IPS-11a (cell line): Measurements from ENCODE around the gene XYLT1.
"Not testable (repeated sequence)": the region's sequence is repeated elsewhere in the genome, so short reads cannot be mapped to it uniquely, and the experiment has no call there.

Experiments
- H3K4me3 ChIP-seq: one replicate; pipeline ENCODE4 v1.5.1; 2013; ENCODE audit warnings: low read depth, low read length, control low read depth

XYLT1 gene

DNA sequence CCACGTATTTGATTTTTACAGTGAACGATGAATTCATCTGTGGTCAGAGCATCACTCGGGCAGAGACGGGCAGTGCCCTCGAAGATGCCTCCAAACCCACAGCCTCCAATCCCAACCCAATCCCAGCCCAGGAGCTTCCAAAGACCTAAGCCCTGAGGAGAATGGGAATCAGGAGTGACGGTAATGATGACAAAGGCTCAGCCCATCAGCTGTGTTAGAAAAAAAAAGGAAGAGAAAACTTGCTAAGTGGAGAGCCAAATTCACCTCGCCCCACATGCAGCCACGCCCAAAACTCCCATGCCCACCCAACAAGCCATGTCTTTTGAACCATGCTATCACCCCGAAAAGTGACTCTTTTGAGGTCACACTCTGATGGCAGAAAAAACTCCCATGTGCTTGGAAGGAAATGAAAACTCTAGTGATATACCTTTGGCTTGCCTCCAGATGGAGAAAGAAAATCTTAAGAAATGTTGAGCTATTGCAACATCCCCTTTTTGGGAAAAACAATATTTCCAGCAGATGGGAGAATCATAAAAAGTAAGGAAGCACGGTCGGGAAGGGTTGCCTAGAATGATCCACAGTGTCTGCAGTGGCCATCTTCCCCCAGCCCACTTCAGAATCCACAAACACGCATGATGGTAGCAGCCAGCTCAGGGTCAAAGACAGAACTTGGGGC is 37.7 kb downstream of the XYLT1 start:
- no peak overlapping the region for H3K4me3 ChIP-seq

DNA sequence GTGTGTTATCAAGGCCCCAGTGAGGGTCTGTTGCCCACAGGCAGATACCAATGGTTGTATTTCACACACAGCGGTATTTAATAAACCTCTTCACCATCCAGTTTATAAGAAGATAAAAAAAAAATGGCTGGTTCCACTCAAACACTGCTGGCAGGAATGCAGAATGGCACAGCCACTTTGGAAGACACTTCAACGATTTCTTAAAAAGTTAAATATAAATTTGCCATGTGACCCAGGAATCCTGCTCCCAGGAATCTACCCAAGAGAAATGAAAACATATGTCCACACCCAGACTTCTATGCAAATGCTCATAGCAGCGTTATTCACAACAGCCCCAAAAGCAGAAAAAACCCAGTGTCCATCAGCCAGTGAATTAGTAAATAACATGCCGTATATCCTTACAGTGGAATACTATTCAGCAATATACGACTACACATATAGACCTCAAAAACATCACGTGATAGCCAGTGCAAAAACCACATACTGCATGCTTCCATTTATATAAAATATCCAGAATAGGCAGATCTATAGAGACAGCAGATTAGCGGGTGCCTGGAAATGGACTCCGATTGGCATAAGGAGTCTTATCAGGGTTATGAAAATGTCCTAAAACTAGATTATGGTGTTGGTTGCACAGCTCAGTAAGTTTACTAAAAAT is 38.7 kb downstream of the XYLT1 start:
- no peak overlapping the region for H3K4me3 ChIP-seq

DNA sequence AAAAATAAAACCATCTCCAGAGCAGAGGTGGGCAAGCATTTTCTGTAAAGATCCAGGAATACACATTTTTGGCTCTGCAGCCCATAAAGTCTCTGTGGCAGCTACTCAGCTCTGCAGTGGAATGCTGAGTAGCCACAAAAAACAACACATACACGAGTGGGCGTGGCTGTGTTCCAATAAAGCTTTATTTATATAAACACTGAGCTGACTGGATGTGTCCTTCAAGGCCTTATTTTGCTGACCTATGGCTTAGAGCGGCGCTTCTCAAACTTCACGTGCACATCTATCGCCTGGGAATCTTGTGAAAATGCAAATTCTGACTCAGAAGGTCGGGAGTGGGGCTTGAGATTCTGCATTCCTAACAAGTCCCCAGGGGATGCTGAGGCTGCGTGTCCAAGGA is 39.7 kb downstream of the XYLT1 start:
- H3K4me3 ChIP-seq: no peak overlapping the region

DNA sequence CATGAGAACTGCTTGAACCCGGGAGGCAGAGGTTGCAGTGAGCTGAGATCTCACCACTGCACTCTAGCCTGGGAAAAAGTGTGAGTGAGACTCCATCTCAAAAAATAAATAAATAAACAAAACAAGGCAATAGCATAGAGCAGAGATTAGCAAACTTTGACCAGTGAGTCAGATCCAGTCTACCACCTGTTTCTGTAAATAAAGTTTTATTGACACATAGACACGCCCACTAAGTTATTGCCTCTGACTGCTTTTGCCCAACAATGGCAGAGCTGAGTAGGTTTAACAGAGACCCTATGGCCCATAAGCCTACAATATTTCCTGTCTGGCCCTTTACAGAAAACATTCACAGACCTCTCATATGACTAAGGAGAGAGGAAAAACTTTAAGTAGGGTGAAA is 44.3 kb downstream of the XYLT1 start:
- no peak overlapping the region for H3K4me3 ChIP-seq

DNA sequence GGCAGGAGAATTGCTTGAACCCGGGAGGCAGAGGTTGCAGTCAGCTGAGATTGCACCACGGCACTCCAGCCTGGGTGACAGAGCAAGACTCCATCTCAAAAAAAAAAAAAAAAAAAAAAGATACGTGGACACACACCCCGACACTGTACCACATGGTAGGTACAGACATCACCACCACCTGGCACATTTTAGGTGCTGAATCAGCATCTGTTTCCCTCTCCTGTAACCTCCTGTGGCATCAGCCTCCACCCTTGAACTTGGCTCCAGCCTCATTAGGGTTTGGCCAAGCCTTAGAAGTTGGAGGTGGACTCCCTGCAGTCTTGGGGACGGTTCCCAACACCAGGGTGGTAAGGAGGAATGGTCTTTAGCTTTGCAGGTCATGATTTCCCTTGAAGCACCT is 46.0 kb downstream of the XYLT1 start:
- H3K4me3 ChIP-seq: no peak overlapping the region

DNA sequence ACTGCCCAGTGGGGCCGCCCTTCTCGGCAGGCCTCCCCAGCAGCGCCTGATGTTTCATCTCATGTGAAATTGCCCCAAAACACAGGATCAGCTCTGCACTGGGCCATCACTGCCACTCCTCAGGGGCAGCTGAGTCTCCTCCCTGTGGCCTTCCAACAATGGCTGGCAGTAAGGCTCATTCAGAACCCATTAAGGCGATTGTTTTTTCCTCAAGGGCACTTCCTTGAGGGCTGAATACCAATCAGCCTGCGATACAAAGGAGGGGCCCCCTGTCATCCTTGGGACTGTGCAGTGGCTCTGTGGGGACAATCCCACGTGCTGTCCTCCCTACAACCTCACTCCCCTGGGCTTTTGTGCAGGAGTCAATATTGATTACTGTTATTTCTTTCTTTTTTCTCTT is 47.5 kb downstream of the XYLT1 start:
- H3K4me3 ChIP-seq: no peak overlapping the region

DNA sequence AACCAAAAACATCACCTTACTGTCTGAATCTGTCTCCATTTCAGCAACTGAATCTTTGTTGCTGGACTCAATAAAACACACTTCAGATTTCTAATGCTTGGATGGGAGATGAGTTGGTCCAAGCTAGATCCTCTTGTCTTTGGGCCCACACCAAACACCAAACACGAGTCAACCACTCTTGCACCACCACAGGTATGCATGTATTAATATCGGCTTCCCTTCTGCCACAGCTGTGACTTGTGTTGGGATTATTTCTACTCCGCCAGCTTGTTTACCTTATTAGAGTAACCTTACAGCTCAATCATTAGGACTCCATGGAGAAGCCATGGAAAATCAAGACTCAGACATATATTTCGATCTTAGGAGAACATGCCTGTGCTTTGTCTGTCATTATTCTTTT is 49.9 kb downstream of the XYLT1 start:
- H3K4me3 ChIP-seq: no peak overlapping the region

DNA sequence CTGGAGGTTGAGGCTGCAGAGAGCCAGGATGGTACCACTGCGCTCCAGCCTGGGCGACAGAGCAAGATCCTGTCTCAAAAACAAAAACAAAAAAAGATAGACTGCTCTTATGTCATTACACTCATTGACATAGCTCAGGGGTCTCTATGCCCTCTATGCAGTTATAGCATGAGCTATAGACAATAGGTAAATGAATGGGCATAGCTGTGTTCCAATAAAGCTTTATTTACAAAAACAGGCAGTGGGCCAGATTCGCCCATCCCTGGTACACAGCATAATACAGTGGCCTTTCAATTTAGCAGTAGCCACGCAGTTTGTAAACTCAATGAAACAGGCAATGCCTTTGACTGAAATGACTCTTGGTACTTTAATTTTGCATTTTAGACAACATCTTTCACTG is 51.5 kb downstream of the XYLT1 start:
- no peak overlapping the region for H3K4me3 ChIP-seq

DNA sequence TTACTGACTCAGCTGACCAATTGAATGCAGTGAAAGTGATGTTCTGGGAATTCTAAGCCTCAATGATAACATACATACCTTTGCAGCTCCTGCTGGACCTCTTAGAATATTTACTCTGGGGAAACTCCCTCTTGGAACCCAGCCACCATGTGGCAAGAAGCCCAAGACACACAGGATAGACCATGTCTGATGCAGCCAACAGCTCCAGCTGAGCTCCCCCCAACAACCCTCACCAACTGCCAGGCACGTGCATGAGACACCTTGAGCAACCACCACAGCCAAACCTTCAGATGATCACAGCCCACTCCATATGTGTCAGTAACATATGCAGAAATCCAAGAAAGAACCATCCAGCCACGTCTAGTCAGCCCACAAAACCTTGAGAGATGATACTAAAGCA is 53.0 kb downstream of the XYLT1 start:
- no peak overlapping the region for H3K4me3 ChIP-seq

DNA sequence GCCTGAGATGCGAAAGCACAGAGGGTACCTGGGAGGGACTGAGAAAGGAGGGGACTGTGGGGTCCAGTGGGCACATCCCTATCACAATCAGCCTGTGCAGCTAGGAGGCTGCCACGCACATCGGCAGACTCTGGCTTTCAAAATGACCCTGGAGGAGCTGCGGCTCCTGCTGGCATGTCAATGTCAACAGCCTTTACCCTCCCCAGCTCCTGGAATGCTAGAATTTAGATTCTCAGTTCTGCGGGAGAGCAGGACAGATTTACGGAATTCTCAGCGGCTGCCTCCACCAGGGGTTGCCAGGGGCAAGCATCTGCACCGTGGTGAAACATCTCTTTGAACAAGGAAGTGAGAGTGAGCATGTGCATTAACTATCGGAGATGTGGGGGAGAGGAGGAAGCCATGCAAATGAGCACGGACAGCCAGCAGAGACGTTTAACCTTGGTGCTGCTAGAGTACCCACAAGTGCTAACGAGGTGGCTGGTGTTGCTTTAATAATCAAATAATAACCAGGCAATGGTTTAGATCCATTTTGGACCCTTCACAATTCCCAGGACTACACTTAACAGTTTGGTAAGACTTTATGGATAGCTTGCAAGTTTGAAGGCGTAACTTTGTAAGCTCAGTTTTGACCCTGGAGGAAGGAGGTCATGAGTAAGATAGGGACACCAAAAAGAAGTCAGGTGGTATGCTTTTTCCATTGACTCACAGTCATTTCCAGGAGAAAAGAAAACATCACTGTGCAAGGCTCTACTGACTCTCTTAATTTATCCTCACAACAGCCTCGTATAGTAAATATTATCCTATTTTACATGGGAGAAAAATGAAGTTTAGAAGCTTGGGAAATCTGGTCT is 54.1 kb downstream of the XYLT1 start:
- no peak overlapping the region for H3K4me3 ChIP-seq

DNA sequence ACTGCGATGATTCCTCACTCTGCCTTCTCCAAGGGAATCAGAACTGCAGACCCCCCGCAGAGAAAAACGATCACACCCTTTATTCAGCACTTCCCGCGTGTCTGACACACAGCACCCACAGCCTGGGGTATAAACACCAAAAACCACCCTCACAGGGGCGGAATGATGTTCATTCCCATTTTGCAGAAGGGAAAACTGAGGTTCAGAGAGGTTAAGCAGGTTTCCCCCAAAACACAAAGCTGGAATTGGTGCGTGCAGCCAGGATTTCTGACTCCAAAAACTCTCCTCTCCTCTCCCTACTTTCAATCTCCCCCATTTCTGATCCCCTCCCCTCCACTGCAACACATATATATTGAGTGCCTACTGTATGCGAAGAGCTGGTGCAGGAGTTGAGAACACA is 55.8 kb downstream of the XYLT1 start:
- H3K4me3 ChIP-seq: no peak overlapping the region

DNA sequence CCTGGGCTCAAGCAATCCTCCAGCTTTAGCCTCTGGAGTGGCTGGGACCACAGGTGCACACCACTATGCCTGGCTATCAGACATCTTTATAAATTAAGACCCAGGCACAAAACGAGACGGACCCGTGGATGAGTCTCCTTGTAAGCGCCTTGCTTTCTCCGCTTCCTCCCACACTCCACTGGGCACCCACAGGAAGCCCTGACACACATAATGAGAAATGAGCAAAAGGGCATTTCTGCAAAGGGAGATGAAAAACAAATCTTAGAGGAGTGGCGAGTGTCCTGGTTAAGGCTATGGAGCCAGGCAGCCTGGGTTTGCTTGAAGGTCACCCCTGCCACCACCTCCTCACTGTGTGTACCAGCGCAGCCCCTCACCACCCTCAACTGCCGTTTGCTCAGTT is 56.3 kb downstream of the XYLT1 start:
- H3K4me3 ChIP-seq: no peak overlapping the region

DNA sequence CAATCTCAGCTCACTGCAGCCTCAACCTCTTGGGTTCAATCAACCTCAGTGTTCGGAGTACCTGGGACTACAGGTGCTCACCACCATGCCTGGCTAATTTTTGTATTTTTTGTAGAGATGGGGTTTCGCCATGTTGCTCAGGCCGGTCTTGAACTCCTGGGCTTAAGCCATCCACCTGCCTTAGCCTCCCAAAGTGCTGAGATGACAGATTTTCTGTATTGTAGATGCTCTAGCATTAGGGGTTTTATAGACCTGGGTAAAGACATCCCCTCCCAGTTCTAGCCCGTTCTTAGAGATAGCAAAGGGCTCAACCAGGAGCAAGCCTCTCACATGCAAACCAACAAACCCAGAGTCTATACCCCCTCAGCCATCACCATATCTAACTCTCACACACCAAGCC is 57.3 kb downstream of the XYLT1 start:
- H3K4me3 ChIP-seq: no peak overlapping the region

DNA sequence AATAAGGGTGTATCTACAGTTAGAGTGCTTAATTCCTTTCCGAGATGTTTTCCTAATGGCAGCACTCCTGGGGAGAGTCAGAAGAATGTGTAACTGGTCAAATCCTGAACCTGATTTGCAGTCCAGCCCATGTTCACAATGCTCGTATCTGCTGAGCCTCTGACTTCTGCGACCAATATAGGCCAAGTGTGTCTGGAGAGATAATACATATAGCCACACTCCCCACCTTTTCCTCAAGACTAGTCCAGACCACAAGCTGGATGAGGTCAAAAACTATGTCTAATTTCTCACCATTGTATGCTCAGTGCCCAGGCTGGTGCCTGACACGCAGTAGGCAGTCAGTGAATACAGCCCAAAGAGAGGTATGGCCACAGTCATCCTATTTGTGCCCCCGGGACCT is 58.0 kb downstream of the XYLT1 start:
- no peak overlapping the region for H3K4me3 ChIP-seq

DNA sequence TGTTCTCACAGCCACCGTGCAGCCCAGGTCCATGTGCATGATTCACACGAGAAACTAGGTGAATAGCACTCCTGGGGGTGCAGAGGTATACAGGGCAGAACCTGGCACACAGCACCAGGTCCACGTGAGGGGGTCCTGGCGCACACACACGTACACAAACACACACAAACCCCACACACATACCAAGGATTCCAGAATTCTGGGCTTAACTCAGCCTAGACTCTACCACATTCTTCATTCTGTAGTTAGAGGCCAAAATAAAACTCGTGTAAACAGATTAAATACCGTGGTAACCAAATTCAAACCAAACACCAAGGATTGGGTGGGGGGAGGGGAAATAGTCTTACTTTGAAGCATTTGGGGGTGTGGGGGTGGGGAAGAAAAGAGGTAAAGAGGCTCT is 58.5 kb downstream of the XYLT1 start:
- H3K4me3 ChIP-seq: no peak overlapping the region

DNA sequence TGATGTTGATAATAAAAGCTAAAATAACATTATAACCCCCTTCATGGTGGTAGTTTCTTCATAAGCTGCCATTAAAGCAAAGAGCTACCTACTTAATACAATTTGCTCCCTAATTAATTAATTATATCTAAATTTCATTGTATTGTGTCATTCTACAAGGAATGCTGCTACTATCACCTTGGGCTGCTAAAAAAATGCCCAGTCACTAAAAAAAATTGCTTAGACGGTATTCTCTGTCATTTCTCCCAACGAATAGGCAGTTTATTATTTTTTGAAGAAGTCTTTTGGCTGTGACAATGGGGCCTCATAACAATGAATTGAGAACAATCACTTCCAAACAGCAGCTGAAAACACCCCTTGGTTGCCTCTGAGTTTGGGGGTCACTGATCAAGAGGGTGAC is 59.5 kb downstream of the XYLT1 start:
- no peak overlapping the region for H3K4me3 ChIP-seq

DNA sequence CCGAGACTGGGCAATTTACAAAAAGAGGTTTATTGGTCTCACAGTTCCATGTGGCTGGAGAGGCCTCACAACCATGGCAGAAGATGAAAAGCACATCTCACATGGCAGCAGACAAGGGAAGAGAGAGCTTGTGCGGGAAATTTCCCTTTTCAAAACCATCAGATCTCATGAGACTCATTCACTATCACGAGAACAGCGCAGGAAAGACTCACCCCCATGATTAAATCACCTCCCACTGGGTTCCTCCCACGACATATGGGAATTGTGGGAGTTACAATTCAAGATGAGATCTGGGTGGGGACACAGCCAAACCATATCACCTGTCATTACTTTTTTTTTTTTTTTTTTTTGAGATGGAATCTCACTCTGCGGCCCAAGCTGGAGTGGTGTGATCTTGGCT is 60.4 kb downstream of the XYLT1 start:
- not testable (repeated sequence) for H3K4me3 ChIP-seq

DNA sequence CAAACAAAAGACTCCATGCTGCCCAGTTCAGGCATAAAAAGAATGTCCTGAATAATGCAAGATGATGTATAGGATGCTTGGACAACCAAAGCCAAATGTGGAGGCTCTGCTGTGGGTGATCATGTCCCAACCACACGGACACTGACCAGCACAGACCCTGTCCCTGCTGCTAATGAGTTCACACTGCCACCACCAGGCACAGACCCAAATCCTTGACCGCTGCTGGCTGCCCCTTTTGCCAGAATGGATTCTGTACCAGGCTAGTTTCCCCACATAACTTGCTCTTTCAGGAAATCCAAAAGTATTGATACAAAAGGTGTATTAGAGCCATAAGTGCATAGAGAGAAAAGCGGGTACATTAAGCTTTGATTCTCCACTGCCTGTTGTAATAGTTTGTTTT is 60.9 kb downstream of the XYLT1 start:
- no peak overlapping the region for H3K4me3 ChIP-seq

DNA sequence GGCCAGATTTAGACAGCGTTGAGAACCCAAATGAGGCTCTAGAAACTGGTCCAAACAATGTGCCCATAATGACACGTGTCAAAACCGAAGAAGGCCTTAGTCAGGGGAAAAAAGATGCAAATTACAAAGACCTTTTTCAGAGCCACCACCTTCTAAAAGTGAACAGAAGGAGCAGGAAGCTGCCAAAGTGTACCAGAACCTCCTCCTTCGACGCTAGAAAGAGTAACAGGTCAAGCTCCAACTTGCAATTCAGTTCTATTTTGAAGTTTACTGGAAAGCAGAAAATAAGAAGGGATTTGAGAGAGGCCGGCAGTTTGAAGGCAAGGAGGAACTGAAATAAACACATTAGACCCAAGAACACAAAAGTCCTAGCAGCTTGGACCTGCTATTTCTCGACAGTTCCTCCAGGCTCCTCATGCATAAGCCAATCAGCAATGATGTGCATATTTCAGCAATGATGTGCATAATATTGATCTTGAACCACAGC is 61.8 kb downstream of the XYLT1 start:
- no peak overlapping the region for H3K4me3 ChIP-seq

DNA sequence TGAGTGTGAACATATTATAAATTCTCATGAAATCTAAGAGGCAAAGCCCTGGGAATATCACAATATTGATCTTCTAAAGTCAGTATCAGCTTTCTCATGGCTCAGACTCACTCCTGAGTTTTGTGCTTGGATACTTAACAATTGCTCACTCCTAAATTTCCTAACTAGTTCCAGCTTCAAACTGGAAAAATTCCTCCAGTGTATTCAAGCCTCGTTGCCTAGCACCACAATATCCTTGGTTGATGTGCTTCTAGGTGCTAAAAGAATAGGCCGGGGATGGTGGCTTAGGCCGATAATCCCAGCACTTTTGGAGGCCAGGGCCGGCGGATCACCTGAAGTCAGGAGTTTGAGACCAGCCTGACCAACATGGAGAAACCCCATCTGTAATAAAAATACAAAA is 62.5 kb downstream of the XYLT1 start:
- no peak overlapping the region for H3K4me3 ChIP-seq

DNA sequence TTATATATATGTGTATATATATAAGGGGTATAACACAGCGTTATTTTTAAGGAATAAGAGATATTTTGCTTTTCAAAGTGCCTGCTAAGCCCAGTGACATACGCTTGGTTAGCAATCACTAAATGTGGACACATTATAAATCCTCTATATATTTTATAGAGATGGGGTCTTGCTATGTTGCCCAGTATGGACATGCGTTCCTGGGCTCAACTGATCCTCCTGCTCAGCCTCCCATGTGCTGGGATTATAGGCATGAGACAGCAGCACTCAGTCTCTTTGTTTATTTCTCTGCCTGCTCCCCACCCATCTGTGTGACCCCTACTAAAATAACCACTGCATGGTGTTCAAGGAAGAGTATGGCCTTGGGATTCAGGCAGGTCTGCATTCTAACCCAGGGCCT is 63.4 kb downstream of the XYLT1 start:
- H3K4me3 ChIP-seq: no peak overlapping the region
